AML-193 (cell line): ENCODE data around the gene PNPO.
"Not testable (repeated sequence)": the region's sequence is repeated elsewhere in the genome, so short reads cannot be mapped to it uniquely, and the experiment has no call there.

Source experiments
- DNase-seq, 2 experiments: peaks; one replicate each; lab custom pipeline; 2025; lab: John Stamatoyannopoulos, UW

PNPO gene

DNA sequence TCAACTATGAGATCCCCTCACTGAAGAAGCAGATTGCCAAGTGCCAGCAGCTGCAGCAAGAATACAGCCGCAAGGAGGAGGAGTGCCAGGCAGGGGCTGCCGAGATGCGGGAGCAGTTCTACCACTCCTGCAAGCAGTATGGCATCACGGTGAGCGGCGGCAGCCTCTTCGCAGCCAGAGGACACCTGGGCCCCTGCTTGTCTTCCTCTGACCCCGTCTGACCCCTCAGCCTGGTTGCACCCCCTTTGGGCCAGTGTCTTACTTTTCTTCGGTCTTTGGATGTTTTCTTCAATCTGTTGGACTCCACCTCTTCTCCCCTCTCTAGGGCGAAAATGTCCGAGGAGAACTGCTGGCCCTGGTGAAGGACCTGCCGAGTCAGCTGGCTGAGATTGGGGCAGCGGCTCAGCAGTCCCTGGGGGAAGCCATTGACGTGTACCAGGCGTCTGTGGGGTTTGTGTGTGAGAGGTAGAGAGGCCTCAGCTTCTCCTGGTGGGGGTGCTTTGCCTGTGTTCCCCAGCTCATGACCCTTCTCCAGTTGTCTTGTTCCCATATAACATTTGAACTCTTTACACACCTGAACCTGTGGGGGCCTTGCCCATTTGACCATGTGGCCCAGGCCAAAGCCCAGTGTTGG lies 33.9 kb downstream of the PNPO start:
- DNase-seq, result no peak

DNA sequence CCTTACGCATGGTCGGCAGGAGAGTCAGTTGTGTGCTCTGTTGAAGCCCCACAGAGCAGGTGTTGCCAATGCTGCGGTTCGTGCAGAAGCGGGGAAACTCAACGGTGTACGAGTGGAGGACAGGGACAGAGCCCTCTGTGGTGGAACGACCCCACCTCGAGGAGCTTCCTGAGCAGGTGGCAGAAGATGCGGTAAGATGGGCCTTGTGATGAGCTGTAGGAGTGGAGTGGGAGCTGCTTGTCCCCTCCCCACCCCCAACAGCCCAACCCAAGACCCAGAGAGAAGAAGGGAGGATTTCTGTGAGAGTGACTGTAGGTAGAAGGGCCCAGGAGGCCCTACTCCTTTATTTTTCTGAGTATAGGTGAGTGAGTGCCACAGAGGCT lies 34.4 kb downstream of the PNPO start:
- DNase-seq, result no peak

DNA sequence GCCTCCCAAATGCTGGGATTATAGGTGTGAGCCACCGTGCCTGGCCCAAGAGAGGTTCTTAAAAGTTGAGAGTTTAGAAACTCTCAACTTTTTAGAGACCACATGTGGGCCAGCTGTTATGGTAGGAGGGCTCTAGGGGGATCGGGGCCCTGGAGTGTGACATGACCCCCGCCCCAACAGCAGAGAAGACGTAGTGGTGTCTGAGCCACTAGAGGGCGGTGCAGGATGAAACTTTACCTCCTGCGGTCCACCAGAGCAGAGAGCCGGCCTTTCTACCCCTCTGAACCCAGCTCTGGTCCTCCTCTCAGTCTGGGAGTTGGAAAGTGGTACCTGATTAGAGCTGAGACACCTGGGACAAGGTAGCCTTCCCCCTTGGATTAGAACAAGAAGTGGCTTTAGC lies 37.0 kb downstream of the PNPO start:
- DNase-seq, result peak; percentile 42 to 77

DNA sequence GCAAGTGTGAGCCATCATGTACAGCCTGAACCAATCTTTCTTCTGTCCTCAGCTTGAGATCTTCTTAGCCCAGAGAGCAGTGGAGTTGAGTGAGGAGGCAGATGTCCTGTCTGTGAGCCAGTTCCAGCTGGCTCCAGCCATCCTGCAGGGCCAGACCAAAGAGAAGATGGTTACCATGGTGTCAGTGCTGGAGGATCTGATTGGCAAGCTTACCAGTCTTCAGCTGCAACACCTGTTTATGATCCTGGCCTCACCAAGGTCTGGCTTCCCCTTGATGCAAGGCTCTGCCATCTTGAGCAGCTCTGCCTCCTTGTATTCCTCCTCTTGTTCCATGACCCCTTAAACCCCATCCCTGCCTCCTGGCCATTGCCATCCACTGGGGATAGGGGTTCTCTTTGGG lies 39.2 kb downstream of the PNPO start:
- no peak for DNase-seq

DNA sequence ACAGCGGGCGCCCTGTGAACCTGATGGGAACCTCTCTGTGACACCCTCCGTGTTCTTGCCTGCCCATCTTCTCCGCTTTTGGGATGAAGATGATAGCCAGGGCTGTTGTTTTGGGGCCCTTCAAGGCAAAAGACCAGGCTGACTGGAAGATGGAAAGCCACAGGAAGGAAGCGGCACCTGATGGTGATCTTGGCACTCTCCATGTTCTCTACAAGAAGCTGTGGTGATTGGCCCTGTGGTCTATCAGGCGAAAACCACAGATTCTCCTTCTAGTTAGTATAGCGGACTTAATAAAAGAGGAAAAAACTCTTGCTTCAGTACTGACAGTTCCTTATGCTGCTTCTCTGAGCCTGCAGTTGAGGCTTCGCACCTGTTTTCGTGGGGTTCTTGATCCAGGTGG lies 40.1 kb downstream of the PNPO start:
- peak; percentile 80 to 83 for DNase-seq

DNA sequence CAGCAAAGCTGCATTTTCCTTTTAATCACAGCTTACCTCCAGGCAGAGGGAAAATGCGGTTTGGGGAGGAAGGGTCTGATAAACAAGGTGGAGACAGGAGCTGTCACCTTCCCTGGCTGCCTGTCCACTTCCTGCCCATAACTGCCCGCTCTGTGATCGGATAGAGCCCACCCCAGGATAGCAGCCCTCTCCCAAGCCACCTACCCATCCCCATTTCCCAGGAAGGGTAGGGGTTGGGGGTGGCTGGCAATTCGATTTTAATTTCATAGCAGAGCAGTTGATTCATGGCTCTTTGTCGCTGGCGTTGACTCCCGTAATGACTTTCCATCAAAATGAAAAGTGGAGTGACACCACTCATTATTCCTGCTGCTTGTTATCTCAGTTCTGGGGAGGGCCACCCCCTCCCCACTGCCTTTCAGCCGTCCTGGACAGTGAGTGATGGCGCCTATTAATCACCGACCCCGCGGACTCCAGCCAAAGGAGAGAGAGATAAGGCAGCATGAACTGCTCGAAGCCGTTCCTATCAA lies 40.8 kb downstream of the PNPO start:
- DNase-seq, result no peak

DNA sequence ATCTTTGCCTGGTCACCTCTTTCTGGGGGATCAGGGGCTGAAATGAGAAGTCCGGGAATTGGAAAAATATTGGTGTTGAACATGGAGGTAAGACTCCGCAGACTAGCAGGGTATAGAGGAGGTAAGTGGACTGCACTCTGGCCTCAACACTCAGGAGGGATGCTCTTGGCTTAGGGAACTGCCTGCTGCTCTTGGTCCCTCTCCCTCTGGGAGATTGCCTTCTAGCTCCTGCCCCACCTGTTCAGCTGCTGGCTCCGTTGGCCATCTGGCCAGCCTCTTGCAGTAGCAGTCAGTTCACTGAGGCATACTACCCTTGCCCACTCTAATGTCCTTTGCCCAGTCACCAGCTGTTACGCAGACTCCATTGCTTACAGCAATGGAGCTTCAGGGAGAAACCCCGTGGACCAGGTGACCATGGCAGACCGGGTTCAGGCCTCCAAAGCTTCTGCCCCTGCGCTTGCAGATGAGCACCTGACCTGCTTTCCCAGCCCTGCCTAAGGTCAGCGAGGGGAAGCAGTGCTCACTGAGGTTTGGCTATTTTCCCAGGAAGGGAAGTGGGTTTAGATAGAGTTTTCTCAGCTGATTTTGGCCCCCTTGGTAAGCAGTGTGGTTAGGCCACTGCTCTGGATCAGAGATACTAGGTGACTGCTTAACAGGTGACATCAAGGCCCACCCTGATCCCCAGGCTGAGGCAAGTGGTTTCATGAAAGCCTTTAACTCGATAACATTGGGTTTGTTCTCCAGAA lies 41.4 kb downstream of the PNPO start:
- no peak for DNase-seq

DNA sequence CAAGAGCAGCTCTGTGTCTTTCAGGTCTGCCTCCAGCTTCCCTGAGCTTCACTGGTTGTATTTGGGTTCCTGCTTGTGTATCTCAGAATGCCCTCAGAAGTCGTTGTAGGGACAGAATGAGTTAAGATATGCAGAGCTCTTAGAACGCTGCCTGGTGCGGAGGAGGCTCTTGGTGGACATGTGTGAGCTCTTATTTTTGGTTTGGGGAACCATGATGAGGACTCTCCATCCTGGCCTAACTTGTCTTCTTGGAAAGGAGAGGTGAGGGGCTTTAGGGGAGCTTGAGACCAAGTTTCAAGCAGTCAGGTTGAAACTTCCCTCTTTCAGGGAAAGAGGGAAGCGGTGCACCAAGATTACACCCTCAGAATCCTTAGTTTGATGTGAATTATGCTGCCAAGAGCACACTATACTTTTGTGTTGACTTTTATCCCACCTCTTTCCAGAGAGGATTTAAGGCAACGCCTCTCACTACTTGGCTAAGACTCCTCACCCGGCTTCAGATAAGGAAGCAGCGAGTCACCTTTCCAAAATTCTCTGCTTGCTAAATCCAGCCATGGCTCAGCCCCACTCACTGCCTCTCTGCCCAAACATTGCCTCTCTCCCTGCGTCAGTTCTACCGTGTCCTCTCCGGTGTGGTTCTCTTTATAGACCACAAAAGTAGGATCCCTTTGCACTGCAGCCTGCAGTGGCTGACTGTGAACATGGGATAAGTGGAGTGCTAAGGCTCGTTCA lies 42.3 kb downstream of the PNPO start:
- DNase-seq, result no peak

DNA sequence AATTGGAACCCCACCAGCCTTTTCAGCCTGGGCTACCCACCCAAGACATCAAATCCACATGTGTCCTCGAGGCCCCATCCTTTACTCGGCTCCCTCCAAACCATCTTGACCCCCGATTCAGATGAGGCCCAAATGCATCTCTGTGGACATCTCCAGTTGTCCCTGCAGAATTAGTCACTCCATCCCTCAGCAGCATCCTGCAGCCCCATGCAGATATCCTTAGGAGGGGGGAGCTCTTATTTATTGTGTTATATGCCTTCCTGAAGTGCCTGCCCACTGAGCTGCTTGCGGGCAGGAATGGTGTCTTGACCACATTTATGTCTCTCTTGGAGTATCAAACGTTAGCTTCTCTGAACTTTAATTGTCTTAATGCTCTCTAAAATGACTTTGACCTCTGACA lies 45.1 kb downstream of the PNPO start:
- no peak for DNase-seq

DNA sequence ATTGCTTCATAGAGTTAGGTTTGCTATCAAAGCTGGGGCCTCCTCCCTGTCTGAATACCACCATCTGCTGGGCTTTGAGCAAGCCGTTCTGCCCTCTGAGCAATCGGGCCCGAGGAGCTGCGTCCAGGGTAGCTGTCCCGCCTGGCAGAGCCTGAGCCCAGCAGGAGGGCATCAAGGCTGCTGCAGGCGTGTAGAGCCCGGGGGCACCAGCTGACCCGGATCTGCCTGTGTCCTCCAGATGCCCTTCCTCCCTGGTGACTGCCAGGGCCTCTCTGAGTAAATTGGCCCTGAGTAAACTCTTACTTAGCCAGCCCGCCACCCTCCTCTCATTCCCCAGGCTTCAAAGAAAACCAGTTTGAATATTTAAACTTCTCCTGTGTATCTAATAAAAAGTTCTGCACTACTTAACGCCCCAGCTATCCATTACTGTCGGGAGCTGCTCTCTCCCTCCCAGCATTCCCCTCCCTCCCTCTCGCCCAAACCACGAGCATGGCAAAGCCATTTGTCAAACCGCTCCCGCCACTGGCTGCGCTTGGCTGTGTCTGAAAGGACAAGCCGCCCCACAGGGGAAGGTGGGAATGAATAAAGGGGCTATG lies 46.0 kb downstream of the PNPO start:
- no peak for DNase-seq

DNA sequence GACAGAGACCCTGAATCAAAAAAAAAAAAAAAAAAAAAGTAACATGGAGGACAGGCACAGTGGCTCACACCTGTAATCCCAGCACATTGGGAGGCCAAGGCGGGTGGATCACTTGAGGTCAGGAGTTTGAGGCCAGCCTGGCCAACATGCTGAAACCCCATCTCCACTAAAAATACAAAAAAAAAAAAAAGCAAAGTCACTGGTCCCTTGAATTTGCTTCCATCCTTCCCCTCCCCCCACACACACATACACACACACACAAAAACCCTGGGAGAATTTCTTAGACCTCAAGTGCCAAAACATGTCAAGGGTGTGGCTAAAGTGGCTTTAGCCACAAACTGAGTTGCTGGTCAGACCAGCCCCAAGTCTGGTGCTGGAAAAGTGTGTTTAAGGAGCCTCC lies 47.1 kb downstream of the PNPO start:
- not testable (repeated sequence) for DNase-seq

DNA sequence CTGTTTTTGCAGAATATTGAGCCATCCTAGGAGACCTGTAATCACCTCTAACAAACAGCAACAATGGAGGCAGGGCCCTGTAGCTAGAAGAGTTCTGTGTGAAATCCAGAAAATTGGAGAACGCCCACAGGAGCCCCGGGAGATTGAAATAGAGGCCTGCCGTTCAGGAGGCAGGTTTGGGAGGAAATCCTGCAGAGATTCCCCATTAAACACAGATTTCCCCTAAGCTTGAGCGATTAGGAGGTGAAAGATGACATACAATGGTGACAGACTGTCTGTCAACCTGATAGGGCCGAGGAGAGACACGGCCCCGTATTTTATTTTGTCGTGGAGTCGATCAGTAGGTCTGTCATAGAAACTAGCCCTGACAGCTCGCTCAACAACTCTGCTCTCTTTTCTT lies 47.8 kb downstream of the PNPO start:
- no peak for DNase-seq

DNA sequence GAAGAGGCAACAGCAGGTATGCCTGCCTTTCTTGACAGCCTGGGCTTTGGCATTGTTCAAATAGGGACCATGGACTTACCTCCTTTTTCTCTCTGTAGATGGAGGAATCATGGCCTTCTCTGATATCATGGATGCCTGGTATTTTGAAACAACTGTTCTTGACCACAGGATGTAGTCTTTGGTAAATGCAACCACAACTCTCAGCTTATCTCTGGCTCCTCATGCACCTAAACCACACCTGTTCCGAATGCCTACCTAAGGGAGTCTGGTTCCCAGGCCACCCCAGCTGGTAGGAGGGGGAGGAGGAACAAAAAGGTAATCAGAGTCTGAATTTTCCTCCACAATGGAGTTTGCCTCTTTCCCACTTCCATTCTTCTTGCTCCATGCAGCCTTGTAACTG lies 48.3 kb downstream of the PNPO start:
- no peak for DNase-seq

DNA sequence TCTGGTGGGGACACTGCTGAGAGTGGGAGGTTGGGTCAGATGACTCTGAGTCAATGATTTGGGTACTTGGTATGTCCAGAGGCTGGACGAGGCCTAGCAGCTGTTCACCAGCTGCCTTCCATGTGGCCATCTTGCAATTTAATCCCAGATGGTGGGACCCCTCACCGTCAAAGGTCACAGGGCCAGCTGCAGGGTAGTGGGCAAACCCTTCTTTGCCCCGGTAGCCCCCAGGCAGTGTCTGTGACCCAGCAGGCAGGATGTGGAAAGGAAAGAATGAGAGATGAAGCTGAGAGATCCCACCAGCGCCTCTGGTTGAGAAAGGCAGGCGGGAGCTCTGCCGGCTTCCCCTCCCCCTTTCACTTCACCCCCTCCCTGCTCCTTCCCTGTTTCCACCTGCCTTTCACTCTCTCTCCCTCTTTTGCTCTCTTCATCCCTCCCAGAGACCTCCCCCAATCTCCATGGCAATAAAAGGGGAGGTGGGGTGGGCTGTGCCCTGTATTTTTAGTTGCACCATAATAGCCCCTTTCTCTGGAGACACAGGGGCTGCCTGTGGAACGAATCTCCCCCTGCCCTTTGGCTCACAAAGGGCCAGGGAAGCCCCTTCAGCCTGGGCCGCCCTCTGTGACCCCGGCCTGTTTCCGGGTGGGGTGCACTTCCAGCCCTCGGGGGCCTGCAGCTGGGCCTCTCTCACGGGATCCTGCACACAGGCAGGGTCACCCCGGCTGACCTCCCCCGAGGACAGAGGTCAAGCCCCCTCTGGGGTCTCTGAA lies 49.8 kb downstream of the PNPO start:
- DNase-seq, result no peak

DNA sequence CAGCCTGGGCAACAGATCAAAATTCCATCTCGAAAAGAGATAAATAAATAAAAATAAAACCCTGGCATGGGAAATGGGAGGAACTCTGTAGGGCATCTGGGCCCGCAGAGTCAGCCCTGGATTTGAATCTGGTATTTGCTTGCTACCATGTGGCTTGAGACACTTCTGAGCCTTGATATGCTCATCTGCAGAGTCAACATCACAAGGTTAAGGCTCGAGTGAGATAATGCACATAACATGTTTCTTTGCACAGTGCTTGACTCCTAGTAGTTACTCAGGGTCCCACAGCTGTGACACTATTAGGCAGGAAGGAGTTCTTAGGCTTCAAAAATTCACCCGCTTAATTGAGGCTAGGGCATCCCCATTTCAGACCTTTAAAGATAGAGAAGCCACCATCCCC lies 50.8 kb downstream of the PNPO start:
- DNase-seq, result no peak

DNA sequence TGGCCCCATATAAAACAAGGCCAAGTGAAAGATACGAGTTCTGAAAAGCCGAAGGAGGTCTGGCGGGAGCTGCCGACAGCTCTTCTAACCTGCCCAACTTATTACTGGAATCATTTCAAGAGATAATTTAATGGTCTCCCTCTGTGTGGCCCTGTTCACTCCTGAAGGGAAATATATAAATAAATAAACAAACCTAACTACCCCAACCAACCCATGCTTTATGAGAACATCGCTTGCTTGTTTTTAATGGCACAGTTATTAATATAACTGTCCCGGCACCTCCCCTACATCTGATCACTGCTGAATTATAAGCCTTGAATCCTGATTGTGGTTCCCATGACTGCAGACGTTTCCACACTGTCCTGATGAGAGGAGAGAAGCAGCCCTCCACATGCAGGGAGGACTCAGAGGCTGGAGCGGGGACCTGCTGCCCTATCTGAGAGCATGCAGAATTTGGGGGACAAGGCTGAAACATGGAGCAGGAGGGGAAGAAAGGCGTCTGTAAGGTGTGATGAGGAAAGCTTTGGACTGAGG lies 51.7 kb downstream of the PNPO start:
- DNase-seq, result no peak

DNA sequence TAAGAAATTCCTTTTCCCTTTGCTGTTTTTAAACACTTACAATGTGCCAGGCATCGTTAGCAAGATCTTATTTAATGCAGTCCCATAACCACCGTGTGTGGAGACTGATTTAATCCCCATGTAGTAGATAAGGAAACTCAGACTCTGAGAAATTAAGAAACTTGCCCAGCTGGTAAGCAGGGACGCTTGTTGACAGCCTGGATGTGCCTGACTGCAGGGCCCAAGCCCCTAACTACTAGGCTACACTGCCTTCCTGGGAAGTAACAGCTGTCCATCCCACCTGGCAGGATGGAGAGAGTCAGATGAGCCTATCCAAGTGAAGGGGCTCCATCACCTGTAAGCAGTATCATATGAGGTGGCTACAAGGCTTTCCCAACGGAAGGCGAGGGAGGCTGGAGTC lies 52.6 kb downstream of the PNPO start:
- no peak for DNase-seq

DNA sequence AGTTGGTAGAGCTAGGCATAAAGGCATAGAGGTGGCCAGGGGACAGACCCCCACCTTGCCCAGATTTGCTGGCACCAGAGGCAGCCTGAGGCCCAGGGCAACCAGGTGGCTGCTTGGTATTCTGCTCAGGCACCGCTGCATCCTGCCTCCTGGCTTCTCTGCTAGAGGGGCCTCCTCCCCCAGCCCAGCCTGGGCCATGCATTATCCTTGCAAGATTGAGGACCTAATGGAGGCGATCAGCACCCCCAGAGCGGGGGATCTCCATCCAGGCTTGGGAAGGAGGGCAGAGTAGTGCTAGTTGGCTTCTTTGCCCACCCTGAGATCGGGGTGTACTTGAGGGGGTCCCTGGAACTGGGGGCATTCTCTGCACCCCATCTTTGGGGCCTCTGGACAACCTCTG lies 53.4 kb downstream of the PNPO start:
- no peak for DNase-seq

DNA sequence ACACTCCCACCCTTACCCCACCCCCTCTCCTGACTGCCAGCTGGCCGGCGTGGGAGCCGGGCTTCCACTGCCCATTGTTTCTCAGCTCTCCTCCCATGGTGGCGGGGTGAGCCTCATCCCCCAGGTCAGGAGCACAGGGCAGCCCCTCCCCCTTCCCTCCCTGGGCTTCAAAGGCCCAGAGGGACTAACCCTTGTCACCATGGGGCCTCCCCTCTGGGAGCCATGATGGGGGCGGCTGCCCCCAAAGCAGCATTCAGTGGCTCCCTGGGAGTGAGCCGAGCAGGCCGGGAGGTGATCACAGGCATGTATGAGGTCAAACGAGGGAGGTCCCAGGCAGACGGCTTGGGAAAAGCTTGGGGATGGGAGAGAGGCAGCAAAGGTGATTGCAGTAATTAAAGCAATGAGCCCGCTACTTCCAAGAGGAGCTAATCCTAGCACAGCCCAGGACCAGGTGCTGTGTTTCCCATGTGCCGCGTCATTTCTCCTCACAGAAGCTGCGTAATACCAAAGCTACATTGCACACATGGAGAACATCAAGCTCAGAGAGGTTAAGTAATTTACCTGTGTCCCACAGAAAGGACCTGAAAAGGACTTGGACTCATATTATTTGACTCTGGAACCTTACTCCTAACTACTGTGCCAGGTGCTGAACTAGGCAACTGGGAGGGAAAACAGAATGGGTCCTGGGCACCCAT lies 54.0 kb downstream of the PNPO start:
- DNase-seq, result no peak

DNA sequence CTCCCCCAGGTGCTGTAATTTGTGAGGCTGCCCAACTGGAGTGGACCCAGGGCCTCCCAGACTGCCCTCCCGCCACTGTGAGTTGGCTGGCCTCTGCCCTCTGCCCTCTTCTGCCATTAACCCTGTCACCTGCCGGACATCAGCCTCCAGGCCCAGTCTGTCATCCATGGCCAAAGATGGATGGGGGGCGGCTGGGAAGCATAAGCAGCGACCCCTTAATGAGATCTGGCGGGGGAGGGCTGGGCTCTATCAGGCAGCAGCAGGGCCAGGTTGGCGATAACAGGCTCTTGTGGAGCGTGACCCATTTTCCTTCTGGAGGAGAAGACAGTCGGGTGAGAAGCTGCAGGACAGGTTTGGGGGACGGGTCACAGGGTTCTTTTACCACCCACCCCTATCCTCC lies 54.8 kb downstream of the PNPO start:
- DNase-seq, result no peak

DNA sequence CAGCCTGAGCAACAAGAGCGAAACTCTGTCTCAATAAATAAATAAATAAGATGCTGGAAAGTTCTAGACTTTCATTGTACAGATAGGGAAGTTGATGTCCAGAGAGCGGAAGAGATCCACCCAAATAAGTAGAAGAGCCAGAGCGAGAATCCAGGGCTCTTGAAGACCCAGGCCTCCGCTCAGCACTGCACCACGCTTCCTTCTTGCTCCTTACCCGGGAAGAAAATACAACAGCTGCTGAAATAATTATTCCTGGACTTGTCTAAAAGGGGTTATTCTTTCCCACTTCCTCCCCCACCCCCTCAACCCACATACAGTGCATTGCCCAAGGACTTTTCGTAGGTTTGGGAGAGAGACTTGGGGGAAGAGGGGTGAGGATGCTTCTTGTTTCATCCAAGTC lies 56.2 kb downstream of the PNPO start:
- DNase-seq, result no peak
